ENCODE measurements around the gene CCN5. TPM values are rescaled to one million over a fixed set of nuclear protein-coding genes. Genes with fewer than 3 reads are reported as not detected.

The CCN5 gene
- total and polyA plus RNA-seq, 2 of the 13 experiments (the other 11 are each of a cell fraction or from before 2014, with no cell fraction given) = 0.12 TPM; not detected in 1

DNA sequence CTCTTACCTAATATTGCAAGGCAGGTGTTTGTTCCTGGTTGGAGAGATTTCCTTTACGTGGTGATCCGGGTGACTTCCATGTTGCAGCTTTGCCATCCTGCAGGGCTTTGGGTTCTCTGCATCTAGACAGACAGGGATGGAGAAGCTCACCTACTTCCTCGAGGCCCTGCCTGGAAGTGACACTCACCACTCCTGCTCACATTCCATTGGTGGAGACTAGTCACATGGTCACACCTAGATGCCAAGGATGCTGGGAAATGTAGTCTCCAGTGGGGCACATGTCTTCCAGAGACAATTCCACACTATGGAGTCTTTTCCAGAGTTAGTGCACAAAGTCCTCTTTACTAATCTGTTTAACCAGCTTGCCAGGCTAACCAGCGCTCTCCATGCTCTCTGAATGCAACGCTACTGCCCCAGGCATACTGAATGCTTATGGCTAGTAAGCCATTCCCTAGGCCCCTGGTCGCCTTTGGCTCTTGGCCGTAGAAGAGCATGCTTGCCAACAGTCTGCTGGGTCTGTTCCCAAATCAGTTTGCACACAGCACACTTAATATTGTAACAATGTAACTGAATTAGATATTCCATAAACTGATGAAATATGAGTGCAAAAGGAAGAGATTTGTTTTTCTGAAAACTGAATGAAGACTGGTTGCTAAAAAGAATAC, 23.8 kb downstream of the CCN5 start (continued):
- no peak for TF ChIP-seq ARID5B (CRISPR knock-in tag; IDR thresholded peaks at IDR 0.05)
- TF ChIP-seq PAWR (CRISPR knock-in tag; IDR thresholded peaks at IDR 0.05; ENCODE audit: borderline replicate concordance) = no peak
- no peak for TF ChIP-seq ZSCAN9 (CRISPR knock-in tag; IDR thresholded peaks at IDR 0.05; ENCODE audit: borderline replicate concordance)
- no peak for TF ChIP-seq HOXA7 (CRISPR knock-in tag; IDR thresholded peaks at IDR 0.05)
- TF ChIP-seq ZNF530 (CRISPR knock-in tag; IDR thresholded peaks at IDR 0.05; ENCODE audit: low read depth) = no peak
- no peak for TF ChIP-seq BCLAF1 (IDR thresholded peaks at IDR 0.05)
- TF ChIP-seq NFKBIZ (CRISPR knock-in tag; IDR thresholded peaks at IDR 0.05) = no peak
- TF ChIP-seq MAF1 (CRISPR knock-in tag; IDR thresholded peaks at IDR 0.05; ENCODE audit: borderline replicate concordance) = no peak
- no peak for TF ChIP-seq ZC3H4 (CRISPR knock-in tag; IDR thresholded peaks at IDR 0.05; ENCODE audit: borderline replicate concordance)
- TF ChIP-seq FOXO4 (CRISPR knock-in tag; conservative IDR thresholded peaks at IDR 0.05) = no peak
- no peak for TF ChIP-seq TBX2 (CRISPR knock-in tag; IDR thresholded peaks at IDR 0.05; ENCODE audit: borderline replicate concordance)
- TF ChIP-seq, protein P1, sequence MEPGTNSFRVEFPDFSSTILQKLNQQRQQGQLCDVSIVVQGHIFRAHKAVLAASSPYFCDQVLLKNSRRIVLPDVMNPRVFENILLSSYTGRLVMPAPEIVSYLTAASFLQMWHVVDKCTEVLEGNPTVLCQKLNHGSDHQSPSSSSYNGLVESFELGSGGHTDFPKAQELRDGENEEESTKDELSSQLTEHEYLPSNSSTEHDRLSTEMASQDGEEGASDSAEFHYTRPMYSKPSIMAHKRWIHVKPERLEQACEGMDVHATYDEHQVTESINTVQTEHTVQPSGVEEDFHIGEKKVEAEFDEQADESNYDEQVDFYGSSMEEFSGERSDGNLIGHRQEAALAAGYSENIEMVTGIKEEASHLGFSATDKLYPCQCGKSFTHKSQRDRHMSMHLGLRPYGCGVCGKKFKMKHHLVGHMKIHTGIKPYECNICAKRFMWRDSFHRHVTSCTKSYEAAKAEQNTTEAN (CRISPR knock-in tag; conservative IDR thresholded peaks at IDR 0.05) = no peak
- TF ChIP-seq ATRX (CRISPR knock-in tag; IDR thresholded peaks at IDR 0.05; ENCODE audit: borderline replicate concordance) = no peak
- TF ChIP-seq STAT5B (CRISPR knock-in tag; IDR thresholded peaks at IDR 0.05) = no peak
- TF ChIP-seq ZNF343 (CRISPR knock-in tag; IDR thresholded peaks at IDR 0.05) = no peak
- peak; percentile 50 for TF ChIP-seq CREB1 (IDR thresholded peaks at IDR 0.05)
- no peak for TF ChIP-seq CREB1 (CRISPR knock-in tag; IDR thresholded peaks at IDR 0.05)
- no peak for TF ChIP-seq ZNF337 (CRISPR knock-in tag; IDR thresholded peaks at IDR 0.05; ENCODE audit: borderline replicate concordance, low read depth)
- TF ChIP-seq ZNF280B (CRISPR knock-in tag; IDR thresholded peaks at IDR 0.05; ENCODE audit: borderline replicate concordance) = no peak
